Measurements from ENCODE around the gene SYAP1.

The SYAP1 gene

GRCh38 chrX:16786139-16786790, 66.9 kb downstream of the SYAP1 start, which contains the start of gene TXLNG:
Gene TXLNG (plus strand): TSS chrX:16786466. CDS start chrX:16786488, 22 bp downstream.
- Histone ChIP-seq H3K9me3 (ENCODE audit: severe bottlenecking) (no peaks in the 10 kb centered on the region), H3K36me3 (peaks cover 34% of the 10 kb centered on the region), H3K27me3 (ENCODE audit: insufficient read depth, low read depth, severe bottlenecking) (no peaks in the 10 kb centered on the region), H3K27ac (peak within 1 kb of the TSS; percentile 93), H3K4me3 (ENCODE audit: low read depth, low read length) (peak within 1 kb of the TSS; percentile 58)
- TF ChIP-seq CTCF (IDR thresholded peaks at IDR 0.05; ENCODE audit: low read depth, low read length): no peak
- peak; percentile 99 for DNase-seq

DNA sequence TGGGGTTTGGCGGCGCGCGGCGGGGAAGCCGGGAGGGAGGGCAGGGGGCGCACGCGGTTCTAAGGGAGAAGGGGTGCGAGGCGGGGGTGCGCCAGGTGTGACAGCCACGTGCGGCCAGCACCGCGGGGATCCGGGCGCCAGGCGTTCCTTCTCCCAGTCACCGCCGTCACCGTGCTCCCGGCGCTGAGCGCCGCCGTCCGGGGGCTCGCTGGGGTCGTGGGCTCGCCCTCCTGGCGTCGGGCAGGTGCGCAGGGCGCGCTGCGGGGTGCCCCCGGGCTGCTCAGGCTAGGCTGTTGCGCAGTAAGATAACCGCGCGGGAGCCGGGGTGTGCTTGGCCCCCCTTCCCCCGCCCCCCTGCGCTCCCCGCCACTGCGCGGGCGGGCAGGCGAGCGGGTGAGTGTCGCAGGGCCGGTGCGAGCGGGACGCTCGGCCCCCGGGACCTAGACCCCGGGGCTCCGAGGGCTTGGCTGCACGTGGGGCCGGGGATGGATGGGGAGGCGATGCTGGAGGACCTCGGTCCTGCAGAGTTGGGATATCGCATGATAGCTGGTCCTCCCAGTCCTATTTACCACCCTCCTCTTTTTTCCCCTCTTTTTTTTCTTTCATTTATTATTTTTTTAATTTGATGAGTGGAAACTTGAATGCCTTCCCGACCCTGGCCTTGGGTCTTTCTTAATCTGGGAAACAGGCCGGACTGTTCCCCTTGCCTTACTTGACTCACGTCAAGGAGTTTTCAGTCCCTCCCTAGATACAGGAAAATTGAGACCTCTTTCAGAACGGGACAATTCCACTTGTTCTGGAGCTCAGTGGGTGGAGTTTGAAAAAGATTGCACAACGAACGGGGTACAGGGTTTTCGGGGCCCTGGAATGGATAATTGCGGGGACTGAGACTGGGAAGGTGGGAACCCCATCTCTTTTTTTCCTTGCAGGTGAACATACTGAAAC, 67.7 kb downstream of the SYAP1 start:
- Histone ChIP-seq H3K4me3 (ENCODE audit: low read depth, low read length) (peak overlapping the region; percentile 58), H3K36me3 (peaks cover 42% of the 10 kb centered on the region), H3K9me3 (ENCODE audit: severe bottlenecking) (no peaks in the 10 kb centered on the region), H3K27ac (peak overlapping the region; percentile 93), H3K27me3 (ENCODE audit: insufficient read depth, low read depth, severe bottlenecking) (no peaks in the 10 kb centered on the region)
- no peak for TF ChIP-seq CTCF (IDR thresholded peaks at IDR 0.05; ENCODE audit: low read depth, low read length)
- DNase-seq: peak; percentile 37

DNA sequence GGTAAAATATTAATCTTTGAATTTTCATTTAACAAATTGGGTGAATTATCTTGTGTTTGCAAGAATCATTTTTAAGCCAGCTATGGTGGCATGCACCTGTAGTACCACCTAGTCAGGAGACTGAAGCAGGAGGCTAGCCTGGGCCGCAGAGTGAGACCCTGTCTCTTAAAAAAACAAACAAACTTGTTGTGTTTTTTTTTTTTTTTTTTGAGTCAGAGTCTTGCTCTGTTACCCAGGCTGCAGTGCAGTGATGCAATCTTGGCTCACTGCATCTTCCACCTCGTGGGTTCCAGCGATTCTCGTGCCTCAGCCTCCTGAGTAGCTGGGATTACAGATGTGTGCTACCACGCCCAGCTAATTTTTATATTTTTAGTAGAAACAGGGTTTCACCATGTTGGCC, 69.1 kb downstream of the SYAP1 start:
- Histone ChIP-seq H3K36me3 (peaks cover 52% of the 10 kb centered on the region), H3K27ac (no peak overlapping the region), H3K27me3 (ENCODE audit: insufficient read depth, low read depth, severe bottlenecking) (no peaks in the 10 kb centered on the region), H3K4me3 (ENCODE audit: low read depth, low read length) (no peak overlapping the region), H3K9me3 (ENCODE audit: severe bottlenecking) (no peaks in the 10 kb centered on the region)
- TF ChIP-seq CTCF (IDR thresholded peaks at IDR 0.05; ENCODE audit: low read depth, low read length): no peak
- DNase-seq: no peak

- TF ChIP-seq CTCF (IDR thresholded peaks at IDR 0.05; ENCODE audit: low read depth, low read length): no peak
- Histone ChIP-seq H3K36me3 (peaks cover 62% of the 10 kb centered on the region), H3K4me3 (ENCODE audit: low read depth, low read length) (no peak overlapping the region), H3K27ac (no peak overlapping the region), H3K9me3 (ENCODE audit: severe bottlenecking) (no peaks in the 10 kb centered on the region), H3K27me3 (ENCODE audit: insufficient read depth, low read depth, severe bottlenecking) (no peaks in the 10 kb centered on the region)
- no peak for DNase-seq
These were observed 76.9 kb downstream of the SYAP1 start for GRCh38 chrX:16796298-16796697.

DNA sequence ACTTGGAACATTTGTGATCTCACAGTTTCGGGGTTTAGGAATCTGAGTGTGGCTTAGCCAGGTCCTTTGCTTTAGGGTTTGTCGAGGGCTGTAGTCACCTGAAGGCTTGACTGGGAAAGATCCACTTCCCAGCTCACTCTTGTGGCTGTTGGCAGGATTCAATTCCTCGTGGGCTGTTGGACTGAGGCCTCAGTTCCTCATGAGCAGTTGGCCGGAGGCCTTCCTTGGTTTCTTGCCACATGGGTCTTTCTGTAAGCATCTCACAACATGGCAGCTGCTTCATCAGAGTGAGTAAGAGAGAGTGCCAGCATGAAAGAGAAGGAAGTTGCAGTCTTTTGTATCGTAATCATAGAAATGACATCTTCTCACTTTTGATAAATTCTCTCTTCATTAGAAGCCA, 77.9 kb downstream of the SYAP1 start:
- Histone ChIP-seq H3K27me3 (ENCODE audit: insufficient read depth, low read depth, severe bottlenecking) (no peaks in the 10 kb centered on the region), H3K4me3 (ENCODE audit: low read depth, low read length) (no peak overlapping the region), H3K27ac (no peak overlapping the region), H3K9me3 (ENCODE audit: severe bottlenecking) (no peaks in the 10 kb centered on the region), H3K36me3 (peaks cover 54% of the 10 kb centered on the region)
- no peak for TF ChIP-seq CTCF (IDR thresholded peaks at IDR 0.05; ENCODE audit: low read depth, low read length)
- DNase-seq: no peak

All from WERI-Rb-1 (cell line).